Memory B cell (primary cell): ENCODE data around the gene ARTN.
A peak's percentile ranks its signal among the peaks of the same experiment; 100 is the strongest.

Source experiments
- ATAC-seq: fragments of 150-1000 bp; cut with Tn5 transposase; 2 replicates; pipeline ENCODE4 v1.10.0; 2021; ENCODE audit warnings: low read depth, mild to moderate bottlenecking, moderate library complexity
- DNase-seq, 2 donors: peaks; one replicate each; pipeline ENCODE4 v3.0.0; 2022; ENCODE audit warnings: low spot score in 2 of 2
- H3K27ac Mint-ChIP-seq: one replicate; pipeline ENCODE4 v1.8.0; 2022; ENCODE audit warnings: mild to moderate bottlenecking, moderate library complexity, mixed read lengths
- H3K27me3 Mint-ChIP-seq: one replicate; pipeline ENCODE4 v1.8.0; 2022; ENCODE audit warnings: mixed read lengths
- H3K36me3 Mint-ChIP-seq: one replicate; pipeline ENCODE4 v1.8.0; 2022; ENCODE audit warnings: mild to moderate bottlenecking, mixed read lengths
- H3K4me1 Mint-ChIP-seq: one replicate; pipeline ENCODE4 v1.8.0; 2022; ENCODE audit warnings: mixed read lengths
- H3K4me3 Mint-ChIP-seq: one replicate; pipeline ENCODE4 v1.8.0; 2022; ENCODE audit warnings: mild to moderate bottlenecking, moderate library complexity, mixed read lengths
- H3K9me3 Mint-ChIP-seq: one replicate; pipeline ENCODE4 v1.8.0; 2022; ENCODE audit warnings: mixed read lengths

The ARTN gene

DNA sequence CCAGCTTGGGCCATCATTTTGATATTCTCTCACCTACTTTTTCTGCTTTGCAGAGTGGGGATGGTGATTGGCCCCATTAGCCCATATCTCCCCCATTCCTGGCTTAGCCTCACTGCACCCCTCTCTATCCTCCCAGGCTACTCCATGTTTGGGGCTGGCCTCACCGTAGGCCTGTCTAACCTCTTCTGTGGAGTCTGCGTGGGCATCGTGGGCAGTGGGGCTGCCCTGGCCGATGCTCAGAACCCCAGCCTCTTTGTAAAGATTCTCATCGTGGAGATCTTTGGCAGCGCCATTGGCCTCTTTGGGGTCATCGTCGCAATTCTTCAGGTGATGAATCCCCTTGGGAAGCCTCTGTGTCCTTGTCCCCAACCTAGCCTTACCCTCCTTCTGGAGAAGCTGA lies 43.3 kb downstream of the ARTN start:
- H3K4me1 Mint-ChIP-seq = peaks cover 46% of the 10 kb centered on the region
- H3K27me3 Mint-ChIP-seq = no peaks in the 10 kb centered on the region
- DNase-seq (no peak), ATAC-seq (no peak)
- no peaks in the 10 kb centered on the region for H3K9me3 Mint-ChIP-seq
- peak overlapping the region; percentile 6 for H3K4me3 Mint-ChIP-seq
- peak overlapping the region; percentile 19 for H3K27ac Mint-ChIP-seq
- peaks cover 19% of the 10 kb centered on the region for H3K36me3 Mint-ChIP-seq

- DNase-seq = no peak
- H3K4me1 Mint-ChIP-seq = peaks cover 46% of the 10 kb centered on the region
- no peaks in the 10 kb centered on the region for H3K9me3 Mint-ChIP-seq
- no peaks in the 10 kb centered on the region for H3K27me3 Mint-ChIP-seq
- peaks cover 19% of the 10 kb centered on the region for H3K36me3 Mint-ChIP-seq
- no peak for ATAC-seq
- H3K4me3 Mint-ChIP-seq = peak overlapping the region; percentile 40
- H3K27ac Mint-ChIP-seq = peak overlapping the region; percentile 19
Observed at GRCh38 chr1:43977376-43978263, 44.0 kb downstream of the ARTN start.

GRCh38 chr1:43978264-43978550 lies 44.6 kb downstream of the ARTN start:
- ATAC-seq (no peak), DNase-seq (no peak)
- Mint-ChIP-seq H3K36me3 (peaks cover 19% of the 10 kb centered on the region), H3K27ac (no peak overlapping the region), H3K27me3 (no peaks in the 10 kb centered on the region), H3K9me3 (no peaks in the 10 kb centered on the region), H3K4me3 (peak overlapping the region; percentile 70), H3K4me1 (peaks cover 46% of the 10 kb centered on the region)

DNA sequence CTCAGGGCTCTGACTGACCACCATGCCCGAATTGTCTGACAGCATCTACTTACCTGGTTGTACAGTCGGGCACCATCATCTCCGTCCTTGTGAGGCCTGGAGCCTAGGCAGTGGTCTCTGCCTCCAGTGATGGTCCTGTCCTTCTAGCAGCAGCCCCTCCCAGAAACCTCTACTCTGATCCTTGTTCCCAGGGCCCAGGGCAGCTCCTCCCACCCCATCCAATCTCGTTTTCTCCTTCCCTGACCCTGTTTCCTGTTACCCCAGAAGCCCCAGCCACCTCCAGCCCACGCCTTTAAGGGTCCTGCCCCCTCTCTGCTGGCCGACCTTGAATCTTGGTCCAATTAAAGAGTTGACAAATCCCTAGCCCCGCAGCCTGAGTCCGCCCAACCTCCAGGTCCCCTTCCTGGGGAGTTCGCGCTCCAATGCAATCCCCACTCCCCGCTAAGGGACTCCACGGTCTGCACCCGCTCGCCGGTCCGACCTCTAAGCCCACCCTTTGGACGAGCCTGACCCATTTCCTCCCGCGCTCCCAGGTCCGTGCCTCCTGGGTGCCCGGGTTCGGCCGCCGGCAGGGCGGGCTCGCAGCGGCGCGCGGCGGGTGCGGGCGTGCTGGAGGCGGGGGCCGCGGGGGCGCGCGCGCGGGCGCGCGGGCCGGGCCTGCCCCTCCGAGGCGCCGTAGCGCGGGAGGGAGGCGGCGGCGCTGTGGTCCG lies 45.1 kb downstream of the ARTN start, which contains the start of gene B4GALT2:
Gene B4GALT2 (plus strand): TSS at position 660 of the 710 bp plus-strand sequence. CDS start 1,951 bp downstream, outside the sequence.
- H3K4me1 Mint-ChIP-seq = peaks cover 44% of the 10 kb centered on the region
- H3K36me3 Mint-ChIP-seq = peaks cover 19% of the 10 kb centered on the region
- DNase-seq = no peak
- peak within 1 kb of the TSS; percentile 85 for H3K4me3 Mint-ChIP-seq
- ATAC-seq = peak; percentile 13
- no peaks in the 10 kb centered on the region for H3K9me3 Mint-ChIP-seq
- H3K27ac Mint-ChIP-seq = no peak within 1 kb of the TSS
- H3K27me3 Mint-ChIP-seq = no peaks in the 10 kb centered on the region

- H3K27me3 Mint-ChIP-seq = no peaks in the 10 kb centered on the region
- DNase-seq (no peak), ATAC-seq (no peak)
- no peaks in the 10 kb centered on the region for H3K9me3 Mint-ChIP-seq
- peaks cover 39% of the 10 kb centered on the region for H3K4me1 Mint-ChIP-seq
- peaks cover 19% of the 10 kb centered on the region for H3K36me3 Mint-ChIP-seq
- H3K27ac Mint-ChIP-seq = no peak overlapping the region
- H3K4me3 Mint-ChIP-seq = no peak overlapping the region
Observed at GRCh38 chr1:43979261-43979527, 45.6 kb downstream of the ARTN start.

DNA sequence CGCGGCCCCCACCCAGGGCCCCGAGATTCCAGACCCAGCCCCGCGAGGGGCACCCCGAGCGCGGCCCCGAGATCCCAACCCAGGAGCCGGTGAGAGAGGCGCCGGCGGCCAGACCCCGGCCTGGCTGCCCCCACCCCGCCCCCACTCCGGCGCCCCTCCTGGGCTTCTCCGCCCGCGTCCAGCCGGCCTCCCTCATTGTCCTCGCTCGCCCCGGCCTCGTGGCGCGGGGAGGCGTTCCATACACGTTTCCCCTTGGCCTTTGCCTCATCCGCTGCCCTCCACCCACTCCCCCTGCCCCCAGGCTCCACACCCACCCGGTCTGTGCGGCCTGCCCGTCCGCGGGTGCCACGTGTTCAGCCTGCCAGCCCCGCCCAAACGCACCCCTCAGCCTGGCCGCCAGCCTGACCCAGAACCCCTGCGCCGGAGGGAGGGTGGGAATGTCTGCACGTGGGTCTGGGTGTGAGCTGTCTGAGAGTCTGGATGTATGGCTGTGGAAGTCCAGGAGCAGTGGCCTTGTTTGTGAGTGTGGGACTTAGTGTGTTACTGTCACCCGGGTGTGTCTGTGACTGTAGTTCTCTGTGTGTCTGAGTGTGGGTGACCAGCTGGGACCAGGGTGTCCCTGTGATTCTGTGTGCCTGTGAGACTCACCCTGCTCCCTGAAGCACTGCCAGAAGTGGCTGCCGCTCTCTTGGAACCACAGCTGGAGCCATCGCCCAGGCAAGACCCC lies 46.1 kb downstream of the ARTN start:
- peaks cover 37% of the 10 kb centered on the region for H3K4me1 Mint-ChIP-seq
- DNase-seq (no peak), ATAC-seq (no peak)
- H3K27ac Mint-ChIP-seq = no peak overlapping the region
- no peaks in the 10 kb centered on the region for H3K9me3 Mint-ChIP-seq
- H3K36me3 Mint-ChIP-seq = peaks cover 19% of the 10 kb centered on the region
- no peaks in the 10 kb centered on the region for H3K27me3 Mint-ChIP-seq
- peak overlapping the region; percentile 85 for H3K4me3 Mint-ChIP-seq

DNA sequence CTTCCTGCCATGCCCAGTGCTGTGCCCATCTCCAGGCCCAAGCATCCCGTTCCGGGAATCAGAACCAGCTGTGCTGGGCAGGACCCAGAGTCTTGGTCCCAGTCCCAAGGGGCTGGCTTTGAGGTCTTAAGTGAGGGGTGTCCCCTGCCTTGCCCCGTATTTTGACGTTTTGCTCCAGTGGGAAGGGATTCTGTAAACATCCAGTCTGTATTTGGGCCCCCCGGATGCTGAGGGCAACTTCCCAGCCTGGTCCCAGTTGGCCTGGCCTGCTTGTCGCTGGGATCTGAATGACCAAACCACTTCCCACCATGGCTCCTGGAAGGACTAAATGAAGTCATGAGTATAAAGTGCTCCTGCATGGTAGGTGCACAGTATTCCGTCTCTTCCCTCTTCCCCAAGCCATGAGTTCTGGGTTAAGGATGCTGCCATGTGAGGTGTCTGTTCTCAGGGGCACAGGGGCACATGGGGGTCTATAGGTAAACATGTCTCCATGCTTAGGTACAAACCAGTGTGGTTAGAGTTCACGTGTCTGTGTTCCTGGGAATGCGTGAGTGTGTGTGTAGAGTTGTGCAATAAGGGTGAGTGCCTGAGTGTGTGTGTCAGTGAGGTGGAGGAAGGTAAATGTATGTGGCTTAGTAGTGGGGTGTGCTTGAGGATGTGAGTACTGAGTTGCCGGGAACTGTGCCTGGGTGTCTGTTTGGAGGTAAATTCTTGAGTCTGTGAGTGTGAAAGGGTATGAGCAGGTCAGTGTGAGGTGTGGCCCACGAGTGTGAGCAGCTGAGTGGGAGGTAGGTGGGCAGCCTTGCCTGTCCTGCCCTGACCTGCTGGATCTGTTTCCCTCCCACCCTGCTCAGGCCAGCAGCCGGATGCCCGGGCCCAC lies 46.9 kb downstream of the ARTN start:
- ATAC-seq (no peak), DNase-seq (no peak)
- H3K27me3 Mint-ChIP-seq = no peaks in the 10 kb centered on the region
- H3K36me3 Mint-ChIP-seq = peaks cover 19% of the 10 kb centered on the region
- peak overlapping the region; percentile 85 for H3K4me3 Mint-ChIP-seq
- H3K9me3 Mint-ChIP-seq = no peaks in the 10 kb centered on the region
- no peak overlapping the region for H3K27ac Mint-ChIP-seq
- peaks cover 37% of the 10 kb centered on the region for H3K4me1 Mint-ChIP-seq

DNA sequence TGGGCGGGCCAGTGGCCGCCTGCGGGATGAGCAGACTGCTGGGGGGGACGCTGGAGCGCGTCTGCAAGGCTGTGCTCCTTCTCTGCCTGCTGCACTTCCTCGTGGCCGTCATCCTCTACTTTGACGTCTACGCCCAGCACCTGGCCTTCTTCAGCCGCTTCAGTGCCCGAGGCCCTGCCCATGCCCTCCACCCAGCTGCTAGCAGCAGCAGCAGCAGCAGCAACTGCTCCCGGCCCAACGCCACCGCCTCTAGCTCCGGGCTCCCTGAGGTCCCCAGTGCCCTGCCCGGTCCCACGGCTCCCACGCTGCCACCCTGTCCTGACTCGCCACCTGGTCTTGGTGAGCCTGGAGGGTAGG lies 47.5 kb downstream of the ARTN start:
- no peaks in the 10 kb centered on the region for H3K27me3 Mint-ChIP-seq
- no peak for DNase-seq
- H3K9me3 Mint-ChIP-seq = no peaks in the 10 kb centered on the region
- H3K27ac Mint-ChIP-seq = no peak overlapping the region
- H3K4me1 Mint-ChIP-seq = peaks cover 32% of the 10 kb centered on the region
- ATAC-seq = no peak
- peaks cover 19% of the 10 kb centered on the region for H3K36me3 Mint-ChIP-seq
- no peak overlapping the region for H3K4me3 Mint-ChIP-seq

- H3K27me3 Mint-ChIP-seq = no peaks in the 10 kb centered on the region
- H3K36me3 Mint-ChIP-seq = peaks cover 15% of the 10 kb centered on the region
- H3K4me1 Mint-ChIP-seq = peaks cover 27% of the 10 kb centered on the region
- no peak overlapping the region for H3K27ac Mint-ChIP-seq
- no peak for DNase-seq
- no peak overlapping the region for H3K4me3 Mint-ChIP-seq
- no peak for ATAC-seq
- H3K9me3 Mint-ChIP-seq = no peaks in the 10 kb centered on the region
Observed at GRCh38 chr1:43981636-43982035, 48.0 kb downstream of the ARTN start.

- H3K9me3 Mint-ChIP-seq = no peaks in the 10 kb centered on the region
- H3K27ac Mint-ChIP-seq = no peak overlapping the region
- DNase-seq = no peak
- no peak overlapping the region for H3K4me3 Mint-ChIP-seq
- H3K4me1 Mint-ChIP-seq = peaks cover 21% of the 10 kb centered on the region
- no peaks in the 10 kb centered on the region for H3K27me3 Mint-ChIP-seq
- no peak for ATAC-seq
- H3K36me3 Mint-ChIP-seq = peaks cover 9% of the 10 kb centered on the region
Observed at GRCh38 chr1:43982241-43982640, 48.6 kb downstream of the ARTN start.

GRCh38 chr1:43982808-43983207 lies 49.2 kb downstream of the ARTN start:
- no peak overlapping the region for H3K4me3 Mint-ChIP-seq
- H3K9me3 Mint-ChIP-seq = no peaks in the 10 kb centered on the region
- H3K27ac Mint-ChIP-seq = no peak overlapping the region
- peaks cover 15% of the 10 kb centered on the region for H3K4me1 Mint-ChIP-seq
- ATAC-seq = no peak
- H3K27me3 Mint-ChIP-seq = no peaks in the 10 kb centered on the region
- H3K36me3 Mint-ChIP-seq = peaks cover 4% of the 10 kb centered on the region
- DNase-seq = no peak

- no peak overlapping the region for H3K27ac Mint-ChIP-seq
- H3K4me3 Mint-ChIP-seq = no peak overlapping the region
- no peaks in the 10 kb centered on the region for H3K9me3 Mint-ChIP-seq
- DNase-seq (no peak), ATAC-seq (no peak)
- H3K36me3 Mint-ChIP-seq = no peaks in the 10 kb centered on the region
- H3K27me3 Mint-ChIP-seq = no peaks in the 10 kb centered on the region
- H3K4me1 Mint-ChIP-seq = peaks cover 11% of the 10 kb centered on the region
Observed at GRCh38 chr1:43983253-43983899, 49.8 kb downstream of the ARTN start.

- no peak overlapping the region for H3K27ac Mint-ChIP-seq
- ATAC-seq (no peak), DNase-seq (no peak)
- peaks cover 5% of the 10 kb centered on the region for H3K4me1 Mint-ChIP-seq
- H3K9me3 Mint-ChIP-seq = no peaks in the 10 kb centered on the region
- H3K36me3 Mint-ChIP-seq = no peaks in the 10 kb centered on the region
- no peak overlapping the region for H3K4me3 Mint-ChIP-seq
- no peaks in the 10 kb centered on the region for H3K27me3 Mint-ChIP-seq
Observed at GRCh38 chr1:43984855-43985254, 51.3 kb downstream of the ARTN start.
